Stimulated activated CD4-positive, alpha-beta T cell treated with anti-CD3 and anti-CD28 coated beads, TNF-alpha, amount 100 ng/mL, for 48 hours (primary cell): Measurements from ENCODE around the gene SPECC1L.
"Not testable (repeated sequence)": the region's sequence is repeated elsewhere in the genome, so short reads cannot be mapped to it uniquely, and the experiment has no call there.

Experiments used
- DNase-seq, 3 donors: peaks; one replicate each; pipeline ENCODE4 v3.0.0-alpha.2; 2020; ENCODE audit warnings: low read depth in 3 of 3

Gene SPECC1L, protein sequence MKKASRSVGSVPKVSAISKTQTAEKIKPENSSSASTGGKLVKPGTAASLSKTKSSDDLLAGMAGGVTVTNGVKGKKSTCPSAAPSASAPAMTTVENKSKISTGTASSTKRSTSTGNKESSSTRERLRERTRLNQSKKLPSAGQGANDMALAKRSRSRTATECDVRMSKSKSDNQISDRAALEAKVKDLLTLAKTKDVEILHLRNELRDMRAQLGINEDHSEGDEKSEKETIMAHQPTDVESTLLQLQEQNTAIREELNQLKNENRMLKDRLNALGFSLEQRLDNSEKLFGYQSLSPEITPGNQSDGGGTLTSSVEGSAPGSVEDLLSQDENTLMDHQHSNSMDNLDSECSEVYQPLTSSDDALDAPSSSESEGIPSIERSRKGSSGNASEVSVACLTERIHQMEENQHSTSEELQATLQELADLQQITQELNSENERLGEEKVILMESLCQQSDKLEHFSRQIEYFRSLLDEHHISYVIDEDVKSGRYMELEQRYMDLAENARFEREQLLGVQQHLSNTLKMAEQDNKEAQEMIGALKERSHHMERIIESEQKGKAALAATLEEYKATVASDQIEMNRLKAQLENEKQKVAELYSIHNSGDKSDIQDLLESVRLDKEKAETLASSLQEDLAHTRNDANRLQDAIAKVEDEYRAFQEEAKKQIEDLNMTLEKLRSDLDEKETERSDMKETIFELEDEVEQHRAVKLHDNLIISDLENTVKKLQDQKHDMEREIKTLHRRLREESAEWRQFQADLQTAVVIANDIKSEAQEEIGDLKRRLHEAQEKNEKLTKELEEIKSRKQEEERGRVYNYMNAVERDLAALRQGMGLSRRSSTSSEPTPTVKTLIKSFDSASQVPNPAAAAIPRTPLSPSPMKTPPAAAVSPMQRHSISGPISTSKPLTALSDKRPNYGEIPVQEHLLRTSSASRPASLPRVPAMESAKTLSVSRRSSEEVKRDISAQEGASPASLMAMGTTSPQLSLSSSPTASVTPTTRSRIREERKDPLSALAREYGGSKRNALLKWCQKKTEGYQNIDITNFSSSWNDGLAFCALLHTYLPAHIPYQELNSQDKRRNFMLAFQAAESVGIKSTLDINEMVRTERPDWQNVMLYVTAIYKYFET

DNA sequence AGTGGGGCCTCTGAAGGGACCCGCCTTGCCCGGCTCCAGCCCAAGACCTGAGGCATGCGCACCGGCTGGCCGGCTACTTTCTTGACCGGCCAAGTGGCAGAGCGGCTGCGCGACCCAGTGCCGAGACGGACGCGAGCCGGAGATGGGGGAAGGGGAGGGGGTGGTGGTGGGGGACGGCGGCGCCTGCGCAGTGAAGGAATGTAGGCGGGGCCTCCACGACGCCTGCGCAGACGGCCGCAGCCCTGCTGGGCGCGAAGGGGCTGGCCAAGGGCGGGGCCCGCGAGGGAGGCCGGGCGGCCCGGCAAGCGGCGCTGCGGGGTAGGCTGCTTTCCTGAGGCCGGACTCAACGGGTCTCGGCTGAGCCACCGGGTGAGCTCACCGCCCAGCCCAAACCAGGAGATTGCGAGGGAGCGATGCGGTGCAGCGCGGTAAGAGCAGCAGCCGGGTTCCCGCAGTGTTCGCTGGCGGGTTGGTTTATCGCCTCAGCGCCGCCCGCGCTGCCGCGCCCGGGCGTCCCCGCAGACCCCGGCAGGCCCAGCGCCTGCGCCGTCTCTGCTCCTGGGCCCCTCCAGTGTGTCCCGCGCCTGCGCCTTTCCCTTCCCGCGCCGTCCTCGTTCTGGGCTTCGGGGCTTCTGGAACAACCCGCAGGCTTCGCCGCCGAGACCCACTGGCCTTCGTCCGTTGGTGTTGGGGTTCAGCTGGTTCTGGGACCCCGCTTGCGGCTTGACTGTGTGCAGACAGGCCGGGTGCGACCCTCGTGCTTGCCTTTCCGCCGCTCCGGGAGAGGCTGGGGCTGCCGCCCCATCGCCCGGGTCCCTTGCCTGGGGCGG, at the start of gene SPECC1L:
TSS of gene SPECC1L (plus strand) at position 276 of the 830 bp plus-strand sequence. CDS start 31,401 bp downstream, outside the sequence.
- peak; percentile 82 to 90 (median 84) for DNase-seq

DNA sequence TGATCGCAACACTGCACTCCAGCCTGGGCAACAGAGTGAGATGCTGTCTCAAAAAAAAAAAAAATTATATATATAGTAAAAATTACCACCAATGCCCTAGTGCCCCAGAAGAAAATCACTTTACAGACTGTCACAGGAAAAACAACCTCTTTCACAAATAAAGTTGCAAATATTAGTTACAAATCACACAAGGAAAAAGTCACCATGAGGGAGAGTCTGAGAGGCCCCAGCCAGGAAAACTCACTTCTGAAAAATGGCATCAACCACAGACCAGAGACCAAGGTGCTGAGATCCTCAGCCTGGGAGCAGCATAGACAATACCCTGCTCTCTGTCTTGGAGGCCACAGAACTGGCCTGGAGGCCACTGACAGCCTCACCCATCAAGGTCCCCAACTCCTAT, 46.2 kb upstream of the SPECC1L start:
- DNase-seq, result no peak

GRCh38 chr22:24225044-24225601, 45.5 kb upstream of the SPECC1L start:
- DNase-seq, result no peak

GRCh38 chr22:24225951-24226350, 44.7 kb upstream of the SPECC1L start:
- DNase-seq, result no peak

DNA sequence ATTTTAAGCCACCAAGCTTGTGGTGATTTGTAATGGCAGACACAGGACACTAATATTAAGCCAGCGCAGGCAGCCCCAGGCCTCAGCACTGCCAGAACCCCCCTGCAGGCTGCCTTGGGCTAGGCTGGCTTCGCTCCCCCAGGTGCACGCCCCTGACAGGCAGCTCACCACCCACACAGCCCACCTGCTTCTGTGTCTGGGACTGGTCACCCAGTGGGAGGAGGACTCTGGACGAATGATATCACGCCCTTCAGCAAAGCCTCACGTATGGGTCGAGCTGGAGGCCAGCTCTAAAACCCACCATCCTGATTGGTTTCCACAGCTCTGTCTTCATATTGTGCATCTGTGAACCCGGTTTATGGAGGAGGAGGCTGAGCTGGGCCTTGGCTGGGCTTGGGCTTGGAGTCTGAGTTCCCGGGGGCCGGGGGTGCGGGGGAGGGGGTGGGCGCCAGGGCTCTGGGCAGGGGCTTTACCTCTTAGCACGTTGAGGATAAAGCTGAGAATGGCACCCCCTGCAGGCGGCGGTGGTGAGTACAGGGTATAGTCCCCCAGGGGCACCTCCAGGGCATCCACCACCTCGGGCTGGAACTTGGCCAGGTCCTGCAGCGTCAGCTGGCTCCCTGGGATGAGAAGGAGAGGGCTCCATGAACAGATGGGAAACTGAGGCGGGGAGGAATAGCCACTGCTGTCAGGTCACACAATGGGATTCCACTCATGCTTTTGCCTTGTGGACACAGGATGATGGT, 39.5 kb upstream of the SPECC1L start:
- peak; percentile 33 to 65 (median 56) for DNase-seq

GRCh38 chr22:24231706-24232105, 38.9 kb upstream of the SPECC1L start:
- DNase-seq, result no peak

DNA sequence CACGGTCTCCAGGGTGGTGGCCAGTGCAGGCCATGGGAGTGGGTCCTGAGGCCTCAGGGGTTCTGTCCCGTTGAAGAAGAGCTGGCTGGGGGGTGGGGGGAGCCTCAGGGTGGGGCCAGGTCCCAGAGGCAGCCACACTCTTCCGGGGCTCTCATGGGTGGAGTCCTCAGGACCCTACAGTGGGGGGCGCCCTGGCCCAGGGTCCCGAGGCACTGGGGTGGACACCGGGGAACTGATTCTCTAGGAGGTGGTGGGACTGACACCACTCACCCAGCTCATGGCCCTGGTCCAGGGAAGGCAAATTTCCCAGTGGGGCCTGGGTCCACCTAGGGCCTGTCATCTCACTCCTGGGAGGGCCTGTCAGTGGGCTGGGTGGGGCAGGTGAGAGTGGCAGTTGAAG, 38.5 kb upstream of the SPECC1L start:
- no peak for DNase-seq

DNA sequence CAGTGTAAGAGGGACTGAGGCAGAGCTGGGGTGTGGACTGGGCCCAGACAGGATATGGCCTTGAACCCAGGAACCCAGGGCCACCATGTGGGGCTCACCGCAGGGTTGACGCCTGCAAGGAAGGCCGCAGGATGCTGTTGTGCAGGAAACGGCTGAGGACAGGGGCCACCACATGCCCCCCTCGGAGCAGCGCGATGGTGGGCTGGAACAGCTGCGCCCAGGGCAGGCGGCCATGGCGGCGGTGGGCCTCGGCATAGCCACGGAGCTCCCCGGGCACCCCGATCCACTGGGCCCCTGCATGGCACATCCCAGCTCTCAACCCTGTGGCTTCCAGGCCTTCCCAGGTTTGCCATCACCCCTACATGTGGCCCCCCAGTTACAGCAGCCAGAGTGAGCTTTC, 37.9 kb upstream of the SPECC1L start:
- DNase-seq, result no peak

- no peak for DNase-seq
Measured at GRCh38 chr22:24233235-24233634, 37.4 kb upstream of the SPECC1L start.

- DNase-seq, result no peak
Measured at GRCh38 chr22:24233816-24234215, 36.8 kb upstream of the SPECC1L start.

GRCh38 chr22:24235315-24235714, 35.3 kb upstream of the SPECC1L start:
- no peak for DNase-seq

DNA sequence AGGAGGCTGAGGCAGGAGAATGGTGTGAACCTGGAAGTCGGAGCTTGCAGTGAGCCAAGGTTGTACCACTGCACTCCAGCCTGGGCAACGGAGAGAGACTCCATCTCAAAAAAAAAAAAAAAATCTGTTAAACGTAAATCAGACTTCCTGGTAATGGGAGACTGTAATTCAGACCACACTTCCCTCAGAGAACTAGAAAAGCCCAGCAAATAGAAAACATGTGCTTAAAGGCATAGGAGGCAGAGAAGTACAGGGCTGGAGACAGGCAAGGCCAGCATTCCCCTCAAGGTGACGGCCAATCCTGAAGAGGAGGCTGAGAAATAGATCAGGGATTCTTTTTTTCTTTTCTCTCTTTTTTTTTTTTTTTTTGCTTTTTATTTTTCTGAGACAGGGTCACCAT, 34.0 kb upstream of the SPECC1L start:
- no peak for DNase-seq

DNA sequence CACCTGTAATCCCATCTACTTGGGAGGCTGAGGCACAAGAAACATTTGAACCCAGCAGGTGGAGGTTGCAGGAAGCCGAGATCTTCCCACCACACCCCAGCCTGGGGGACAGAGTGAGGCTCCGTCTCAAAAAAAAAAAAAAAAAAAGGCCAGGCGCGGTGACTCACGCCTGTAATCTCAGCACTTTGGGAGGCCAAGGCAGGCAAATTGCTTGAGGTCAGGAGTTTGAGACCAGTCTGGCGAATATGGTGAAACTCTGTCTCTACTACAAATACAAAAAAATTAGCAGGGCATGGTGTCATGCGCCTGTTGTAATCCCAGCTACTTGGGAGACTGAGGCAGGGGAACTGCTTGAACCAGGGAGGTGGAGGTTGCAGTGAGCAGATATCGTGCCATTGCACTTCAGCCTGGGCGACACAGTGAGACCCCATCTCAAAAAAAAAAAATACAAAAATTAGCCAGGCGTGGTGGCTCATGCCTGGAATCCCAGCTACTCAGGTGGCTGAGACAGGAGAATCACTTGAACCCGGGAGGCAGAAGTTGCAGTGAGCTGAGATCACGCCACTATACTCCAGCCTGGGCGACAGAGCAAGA, 32.4 kb upstream of the SPECC1L start:
- not testable (repeated sequence) for DNase-seq

DNA sequence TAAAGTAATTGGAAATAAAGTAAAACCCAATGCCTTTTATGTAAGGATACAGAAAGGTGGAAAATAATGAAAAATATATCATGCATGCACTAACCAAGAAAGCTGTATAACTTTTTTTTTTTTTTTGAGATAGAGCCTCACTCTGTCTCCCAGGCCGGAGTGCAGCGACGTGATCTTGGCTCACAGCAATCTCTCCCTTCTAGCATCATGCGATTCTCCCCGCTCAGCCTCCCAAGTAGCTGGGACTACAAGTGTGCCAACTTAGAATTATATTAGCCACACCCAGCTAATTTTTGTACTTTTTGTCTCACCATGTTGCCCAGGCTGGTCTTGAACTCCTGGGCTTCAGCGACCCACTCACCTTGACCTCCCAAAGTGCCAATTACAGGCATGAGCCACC, 30.2 kb upstream of the SPECC1L start:
- no peak for DNase-seq

DNA sequence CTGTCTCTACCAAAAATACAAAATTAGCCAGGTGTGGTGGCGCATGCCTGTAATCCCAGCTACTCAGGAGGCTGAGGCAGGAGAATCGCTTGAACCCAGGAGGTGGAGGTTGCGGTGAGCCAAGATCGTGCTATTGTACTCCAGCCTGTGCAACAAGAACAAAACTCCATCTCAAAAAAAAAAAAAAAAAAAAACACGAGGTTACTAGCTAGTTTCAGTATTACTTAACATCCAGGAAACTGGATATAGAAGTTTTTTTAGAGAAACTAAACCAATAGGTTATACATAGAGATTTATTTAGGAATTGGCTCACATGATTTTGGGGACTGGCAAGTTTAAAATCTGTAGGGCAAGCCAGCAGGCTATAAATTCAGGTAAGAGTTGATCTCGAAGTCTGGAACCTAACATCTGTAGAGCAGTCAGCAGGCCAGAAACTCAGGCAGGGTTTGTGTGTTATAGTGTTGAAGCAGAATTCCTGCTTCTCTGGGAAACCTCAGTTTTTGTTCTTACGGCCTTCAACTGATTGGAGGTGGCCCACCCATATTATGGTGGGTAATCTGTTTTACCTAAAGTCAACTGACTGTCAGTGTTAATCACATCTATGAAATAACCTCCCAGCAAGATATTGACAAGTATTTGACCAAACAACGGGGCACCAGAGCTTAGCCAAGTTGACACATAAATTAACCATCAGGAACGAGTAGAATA, 29.5 kb upstream of the SPECC1L start:
- not testable (repeated sequence) for DNase-seq

GRCh38 chr22:24243417-24243816, 27.2 kb upstream of the SPECC1L start:
- not testable (repeated sequence) for DNase-seq

- no peak for DNase-seq
Measured at GRCh38 chr22:24244144-24244787, 26.4 kb upstream of the SPECC1L start.

DNA sequence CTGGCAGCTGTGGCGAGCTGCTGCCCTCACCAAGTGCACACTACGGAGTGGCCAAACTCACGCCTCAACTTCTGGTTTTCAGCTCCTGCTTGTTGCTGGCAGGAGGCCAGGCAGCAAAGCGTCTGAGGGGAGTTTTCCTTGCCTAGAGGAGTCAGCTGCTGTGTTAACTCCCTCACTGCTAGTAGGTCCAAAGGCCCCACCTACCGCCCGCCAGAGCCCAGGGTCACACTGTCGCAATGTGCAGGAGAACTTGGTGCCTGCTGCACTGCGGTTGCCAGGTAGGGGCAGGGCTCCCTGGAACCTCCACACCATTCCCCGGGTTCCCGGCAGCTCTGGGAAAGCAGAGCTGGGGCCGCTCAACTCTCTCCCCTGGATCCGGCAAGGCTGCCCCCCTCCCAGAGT, 25.6 kb upstream of the SPECC1L start, which contains the start of gene GGT5:
TSS of gene GGT5 (minus strand) at position 53 of the 402 bp plus-strand sequence. CDS start 357 bp downstream, outside the sequence.
- not testable (repeated sequence) for DNase-seq
